ENCODE results near the gene KRTAP3-1.
"Not testable (repeated sequence)": the region's sequence is repeated elsewhere in the genome, so short reads cannot be mapped to it uniquely, and the experiment has no call there.

Gene KRTAP3-1

GRCh38 chr17:41008811-41009210 lies at the start of gene KRTAP3-1:
Gene KRTAP3-1 (minus strand): TSS chr17:41009128. CDS start chr17:41009074, 54 bp downstream.
- DNase-seq (ENCODE audit: low spot score): no peak

- no peak for DNase-seq (ENCODE audit: low spot score)
These were observed 48.6 kb upstream of the KRTAP3-1 start for GRCh38 chr17:41057547-41057946.

DNA sequence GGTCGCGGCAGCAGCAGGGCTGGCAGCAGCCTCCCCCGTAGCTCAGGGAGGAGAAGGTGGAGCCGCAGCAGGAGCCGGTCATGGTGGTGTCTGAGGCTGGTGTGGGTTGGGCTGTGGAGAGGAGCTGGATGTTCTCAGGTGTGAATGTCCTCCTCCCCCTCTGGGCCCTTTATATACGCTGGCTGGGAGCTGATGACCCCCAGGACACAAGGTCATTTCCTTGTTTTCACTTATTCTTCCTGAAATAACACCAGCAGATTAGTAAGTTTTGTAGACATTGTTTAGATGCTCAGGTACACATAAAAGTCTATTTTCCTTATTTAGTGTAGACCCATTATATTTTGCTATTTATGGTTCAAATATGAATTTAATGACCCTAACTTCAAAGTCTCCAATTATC lies 46.2 kb upstream of the KRTAP3-1 start, which contains the start of gene KRTAP2-2:
Gene KRTAP2-2 (minus strand): TSS at position 101 of the 400 bp plus-strand sequence. CDS start 19 bp downstream, at position 82.
- DNase-seq (ENCODE audit: low spot score): not testable (repeated sequence)

- DNase-seq (ENCODE audit: low spot score): not testable (repeated sequence)
These were observed 45.6 kb upstream of the KRTAP3-1 start for GRCh38 chr17:41054556-41054955.

DNA sequence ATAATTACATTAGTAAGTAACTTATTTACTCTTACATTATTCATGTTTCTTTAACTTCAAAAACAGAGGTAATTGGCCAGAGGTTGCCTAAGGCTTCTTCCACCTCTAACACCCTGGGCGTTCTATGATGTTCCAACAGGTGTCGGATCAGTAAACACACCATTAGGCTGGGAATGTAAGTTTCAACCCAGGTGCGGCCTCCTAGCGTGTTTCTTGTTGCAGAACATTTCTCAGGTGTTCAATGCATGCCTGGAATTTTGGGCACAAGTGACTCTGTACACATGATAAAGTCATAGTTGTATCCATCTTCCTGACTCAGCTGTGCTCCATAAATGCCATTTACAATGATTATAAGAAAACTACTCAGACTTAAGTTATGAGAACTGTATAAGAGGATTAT lies 45.1 kb upstream of the KRTAP3-1 start:
- no peak for DNase-seq (ENCODE audit: low spot score)

DNA sequence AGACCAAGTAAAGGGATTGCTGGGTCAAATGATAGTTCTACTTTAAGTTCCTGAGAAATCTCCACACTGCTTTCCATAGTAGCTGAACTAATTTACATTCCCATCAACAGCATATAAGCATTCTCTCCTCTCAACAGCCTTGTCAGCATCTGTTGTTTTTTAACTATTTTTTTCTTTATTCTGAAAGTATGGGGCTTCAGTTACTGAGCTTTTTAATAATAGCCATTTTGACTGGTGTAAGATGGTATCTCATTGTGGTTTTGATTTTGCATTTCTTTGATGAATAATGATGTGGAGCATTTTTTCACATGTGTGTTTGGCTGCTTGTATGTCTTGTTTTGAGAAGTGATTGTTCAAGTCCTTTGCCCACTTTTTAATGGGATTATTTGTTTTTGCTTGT lies 43.6 kb upstream of the KRTAP3-1 start:
- DNase-seq (ENCODE audit: low spot score): no peak

- no peak for DNase-seq (ENCODE audit: low spot score)
These were observed 40.2 kb upstream of the KRTAP3-1 start for GRCh38 chr17:41049110-41049509.

- DNase-seq (ENCODE audit: low spot score): no peak
These were observed 39.5 kb upstream of the KRTAP3-1 start for GRCh38 chr17:41048441-41048840.

DNA sequence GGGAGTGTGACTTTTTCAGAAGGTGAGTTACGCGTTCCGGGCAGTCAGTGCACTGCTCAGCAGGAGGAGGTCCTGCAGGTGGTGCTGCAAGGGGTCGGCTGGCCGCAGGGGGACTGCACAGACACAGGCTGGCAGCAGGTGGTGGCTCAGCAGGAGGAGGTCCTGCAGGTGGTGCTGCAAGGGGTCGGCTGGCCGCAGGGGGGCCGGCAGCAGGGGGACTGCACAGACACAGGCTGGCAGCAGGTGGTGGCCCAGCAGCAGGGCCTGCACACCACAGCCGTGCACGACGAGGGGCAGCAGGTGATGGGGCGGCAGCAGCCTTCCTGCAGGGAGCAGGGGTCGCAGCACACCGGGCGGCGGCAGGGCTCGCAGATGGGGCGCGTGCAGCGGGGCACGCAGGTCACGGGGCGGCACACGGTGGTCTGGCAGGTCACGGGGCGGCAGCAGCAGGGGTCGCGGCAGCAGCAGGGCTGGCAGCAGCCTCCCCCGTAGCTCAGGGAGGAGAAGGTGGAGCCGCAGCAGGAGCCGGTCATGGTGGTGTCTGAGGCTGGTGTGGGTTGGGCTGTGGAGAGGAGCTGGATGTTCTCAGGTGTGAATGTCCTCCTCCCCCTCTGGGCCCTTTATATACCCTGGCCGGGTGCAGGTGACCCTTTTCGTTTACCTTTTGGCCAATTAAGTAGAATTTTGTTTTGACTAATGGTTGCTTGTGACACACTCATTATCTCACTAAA lies 38.0 kb upstream of the KRTAP3-1 start, which contains the start of gene KRTAP2-1:
Gene KRTAP2-1 (minus strand): TSS at position 582 of the 731 bp plus-strand sequence. CDS start 49 bp downstream, at position 533.
- not testable (repeated sequence) for DNase-seq (ENCODE audit: low spot score)

- no peak for DNase-seq (ENCODE audit: low spot score)
These were observed 34.0 kb upstream of the KRTAP3-1 start for GRCh38 chr17:41042953-41043352.

- DNase-seq (ENCODE audit: low spot score): not testable (repeated sequence)
These were observed 32.0 kb upstream of the KRTAP3-1 start, which contains the start of gene KRTAP1-1 for GRCh38 chr17:41040783-41041571. Gene KRTAP1-1 (minus strand): TSS chr17:41041450. CDS start chr17:41041397, 53 bp downstream.

GRCh38 chr17:41037853-41038350 lies 29.0 kb upstream of the KRTAP3-1 start:
- DNase-seq (ENCODE audit: low spot score): no peak

DNA sequence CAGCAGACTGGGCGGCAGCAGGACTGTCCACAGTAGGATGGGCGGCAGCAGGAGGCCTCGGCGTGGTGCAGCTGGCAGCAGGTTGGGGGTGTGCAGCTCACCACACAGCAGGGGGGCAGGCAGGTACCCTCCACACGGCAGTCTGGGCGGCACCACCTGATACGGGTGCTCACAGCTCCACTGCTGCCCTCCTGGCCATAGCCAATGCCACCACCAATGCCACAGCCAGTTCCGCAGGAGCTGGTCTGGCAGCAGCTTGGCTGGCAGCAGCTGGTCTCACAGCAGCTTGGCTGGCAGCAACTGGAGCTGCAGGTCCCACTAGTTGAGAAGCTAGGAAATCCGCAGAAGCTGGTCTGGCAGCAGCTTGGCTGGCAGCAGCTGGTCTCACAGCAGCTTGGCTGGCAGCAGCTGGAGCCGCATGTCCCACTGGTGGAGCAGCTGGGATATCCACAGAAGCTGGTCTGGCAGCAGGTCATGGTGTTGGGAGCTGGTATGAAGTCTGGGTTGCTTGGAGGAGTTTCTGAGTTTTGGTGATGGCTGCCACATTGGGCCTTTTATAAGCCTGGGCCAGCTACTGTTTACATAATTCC lies 25.5 kb upstream of the KRTAP3-1 start, which contains the start of gene KRTAP1-3:
Gene KRTAP1-3 (minus strand): TSS at position 529 of the 590 bp plus-strand sequence. CDS start 53 bp downstream, at position 476.
- DNase-seq (ENCODE audit: low spot score): not testable (repeated sequence)

GRCh38 chr17:41029633-41030245 lies 20.8 kb upstream of the KRTAP3-1 start, which contains the start of gene KRTAP1-4:
Gene KRTAP1-4 (minus strand): TSS chr17:41030195. CDS start chr17:41030078, 117 bp downstream.
- DNase-seq (ENCODE audit: low spot score): no peak

- DNase-seq (ENCODE audit: low spot score): no peak
These were observed 18.0 kb upstream of the KRTAP3-1 start, which contains the start of gene KRTAP1-5 for GRCh38 chr17:41026715-41027471. Gene KRTAP1-5 (minus strand): TSS chr17:41027208. CDS start chr17:41027155, 53 bp downstream.

DNA sequence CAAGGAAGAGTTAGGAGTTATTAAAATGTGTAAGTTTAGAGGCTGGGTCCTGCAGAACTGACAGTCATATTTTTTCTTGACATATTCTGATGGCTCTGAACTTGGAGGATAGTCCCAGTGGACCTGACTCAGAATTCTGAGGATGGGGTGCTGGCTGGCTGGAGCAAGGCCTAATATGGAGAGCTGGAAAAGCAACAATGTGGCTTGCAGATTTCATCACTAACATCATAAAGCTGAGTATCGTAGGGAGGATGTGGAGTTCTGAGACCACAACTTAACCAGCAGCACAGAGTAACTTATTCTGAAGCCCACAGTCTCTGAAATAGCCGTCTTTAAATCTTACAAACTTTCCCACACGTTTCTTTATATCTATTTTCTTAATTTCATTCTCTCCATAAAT lies 15.8 kb upstream of the KRTAP3-1 start:
- no peak for DNase-seq (ENCODE audit: low spot score)

GRCh38 chr17:41020336-41020735 lies 11.4 kb upstream of the KRTAP3-1 start:
- DNase-seq (ENCODE audit: low spot score): no peak

DNA sequence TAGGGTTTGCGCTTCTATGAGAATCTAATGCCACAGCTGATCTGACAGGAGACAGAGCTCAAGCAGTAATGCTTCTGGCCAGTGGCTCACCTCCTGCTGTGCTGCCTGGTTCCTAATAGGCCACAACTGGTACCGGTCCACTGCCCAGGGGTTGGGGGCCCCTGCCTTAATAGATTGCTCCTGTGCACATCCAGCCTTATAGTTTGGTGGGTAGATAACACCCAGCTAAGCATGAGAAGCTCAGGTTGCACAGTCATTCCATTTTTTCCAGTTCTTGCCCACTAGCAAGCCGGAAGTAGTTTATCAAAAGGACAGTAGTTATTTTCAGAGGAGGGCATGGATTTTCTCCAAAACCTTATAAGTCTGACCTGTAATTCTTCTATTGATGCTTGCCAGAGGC lies 10.5 kb upstream of the KRTAP3-1 start:
- DNase-seq (ENCODE audit: low spot score): no peak

GRCh38 chr17:41018541-41018940 lies 9.6 kb upstream of the KRTAP3-1 start:
- DNase-seq (ENCODE audit: low spot score): no peak

DNA sequence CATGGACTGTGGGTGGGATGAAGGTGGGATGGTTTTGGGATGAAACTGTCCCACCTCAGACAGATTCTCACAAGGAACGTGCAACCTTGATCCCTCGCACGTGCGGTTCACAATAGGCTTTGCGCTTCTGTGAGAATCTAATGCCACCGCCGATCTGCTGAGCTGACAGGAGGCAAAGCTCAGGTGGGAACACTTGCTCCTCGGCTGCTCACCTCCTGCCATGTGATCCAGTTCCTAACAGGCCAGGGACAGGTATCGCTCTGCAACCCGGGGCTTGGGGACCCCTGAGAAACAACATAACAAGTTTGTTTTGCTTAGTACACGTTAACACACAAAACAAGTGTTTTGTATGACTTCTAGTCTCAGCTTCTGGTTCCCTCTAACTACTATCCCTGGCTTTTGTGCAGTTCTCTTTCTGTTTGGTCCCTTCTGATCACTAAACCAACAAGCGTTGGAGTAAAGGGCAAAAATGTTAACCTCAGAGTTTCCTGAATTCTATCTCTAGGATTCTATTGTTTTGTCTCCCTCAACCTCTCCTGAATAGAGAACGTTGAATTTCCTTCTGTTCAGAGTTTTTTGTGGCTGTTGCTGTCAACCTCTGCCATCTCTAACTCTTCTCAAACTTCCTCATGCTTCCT lies 7.8 kb upstream of the KRTAP3-1 start:
- no peak for DNase-seq (ENCODE audit: low spot score)
